KMS-11 (cell line): ENCODE measurements around the gene CRACR2A.

Source experiments
- H2AFZ ChIP-seq: fragments of 200-600 bp; sonication (generic); 2 replicates; pipeline ENCODE4 v1.6.1; 2016; ENCODE audit warnings: antibody characterized with exemption, mixed run types, low read depth
- H3K27ac ChIP-seq: fragments of 200-600 bp; sonication (generic); 2 replicates; pipeline ENCODE4 v1.6.1; 2016; ENCODE audit warnings: mild to moderate bottlenecking, mixed run types
- H3K27me3 ChIP-seq: fragments of 200-600 bp; sonication (generic); 2 replicates; pipeline ENCODE4 v1.6.1; 2017; ENCODE audit warnings: mild to moderate bottlenecking, low read depth, mixed run types, moderate library complexity; ENCODE audit not compliant: insufficient read depth
- H3K36me3 ChIP-seq: fragments of 200-600 bp; sonication (generic); 2 replicates; pipeline ENCODE4 v1.6.1; 2017; ENCODE audit warnings: mild to moderate bottlenecking, mixed run types; ENCODE audit not compliant: insufficient read depth
- H3K4me1 ChIP-seq: fragments of 200-600 bp; sonication (generic); 2 replicates; pipeline ENCODE4 v1.6.1; 2016; ENCODE audit warnings: mild to moderate bottlenecking, low read depth, mixed run types; ENCODE audit not compliant: poor library complexity, severe bottlenecking
- H3K4me2 ChIP-seq: fragments of 200-600 bp; sonication (generic); 2 replicates; pipeline ENCODE4 v1.7.0; 2016; ENCODE audit warnings: mild to moderate bottlenecking, mixed run types
- H3K4me3 ChIP-seq: fragments of 200-600 bp; sonication (generic); IDR thresholded peaks from 2 replicates; pipeline ENCODE4 v1.6.1; 2017; ENCODE audit warnings: low read depth, low read length, mixed read lengths; ENCODE audit not compliant: insufficient read depth
- H3K79me2 ChIP-seq: fragments of 200-600 bp; sonication (generic); 2 replicates; pipeline ENCODE4 v1.6.1; 2016; ENCODE audit warnings: low read depth, mixed run types; ENCODE audit not compliant: insufficient read depth
- H3K9ac ChIP-seq: fragments of 200-600 bp; sonication (generic); 2 replicates; pipeline ENCODE4 v1.6.1; 2016; ENCODE audit warnings: mild to moderate bottlenecking, mixed run types
- H4K20me1 ChIP-seq: fragments of 200-600 bp; sonication (generic); 2 replicates; pipeline ENCODE4 v1.6.1; 2016; ENCODE audit warnings: mild to moderate bottlenecking, mixed run types; ENCODE audit not compliant: insufficient read depth
- TF ChIP-seq, protein P1 (sequence below): fragments of 200-600 bp; sonication (generic); conservative IDR thresholded peaks from 2 replicates; pipeline ENCODE4 v1.6.1; 2017; ENCODE audit warnings: low read depth, mild to moderate bottlenecking, antibody characterized with exemption, low read length, moderate library complexity, mixed read lengths

The CRACR2A gene

DNA sequence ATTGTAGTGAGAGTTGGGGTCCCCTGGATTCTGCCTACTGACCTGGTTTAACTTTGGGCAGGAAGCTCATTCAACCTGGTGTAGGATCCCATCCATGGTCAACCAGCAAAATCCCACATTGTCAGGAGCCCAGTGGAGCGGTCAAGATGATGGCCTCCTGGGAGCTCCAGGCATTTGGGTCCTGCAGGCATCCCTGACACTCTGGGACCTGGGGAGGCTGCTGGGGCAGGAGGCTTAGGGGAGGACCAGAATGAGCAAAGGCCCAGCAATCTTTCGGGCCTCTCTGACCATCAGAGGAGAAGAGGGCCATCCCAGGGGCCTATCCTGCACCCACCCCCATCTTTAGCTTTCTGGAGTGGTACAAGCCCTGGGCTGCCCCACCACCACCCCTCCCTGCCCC, 157.9 kb downstream of the CRACR2A start:
- TF ChIP-seq, protein P1, sequence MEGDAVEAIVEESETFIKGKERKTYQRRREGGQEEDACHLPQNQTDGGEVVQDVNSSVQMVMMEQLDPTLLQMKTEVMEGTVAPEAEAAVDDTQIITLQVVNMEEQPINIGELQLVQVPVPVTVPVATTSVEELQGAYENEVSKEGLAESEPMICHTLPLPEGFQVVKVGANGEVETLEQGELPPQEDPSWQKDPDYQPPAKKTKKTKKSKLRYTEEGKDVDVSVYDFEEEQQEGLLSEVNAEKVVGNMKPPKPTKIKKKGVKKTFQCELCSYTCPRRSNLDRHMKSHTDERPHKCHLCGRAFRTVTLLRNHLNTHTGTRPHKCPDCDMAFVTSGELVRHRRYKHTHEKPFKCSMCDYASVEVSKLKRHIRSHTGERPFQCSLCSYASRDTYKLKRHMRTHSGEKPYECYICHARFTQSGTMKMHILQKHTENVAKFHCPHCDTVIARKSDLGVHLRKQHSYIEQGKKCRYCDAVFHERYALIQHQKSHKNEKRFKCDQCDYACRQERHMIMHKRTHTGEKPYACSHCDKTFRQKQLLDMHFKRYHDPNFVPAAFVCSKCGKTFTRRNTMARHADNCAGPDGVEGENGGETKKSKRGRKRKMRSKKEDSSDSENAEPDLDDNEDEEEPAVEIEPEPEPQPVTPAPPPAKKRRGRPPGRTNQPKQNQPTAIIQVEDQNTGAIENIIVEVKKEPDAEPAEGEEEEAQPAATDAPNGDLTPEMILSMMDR, result no peak
- no peaks in the 10 kb centered on the region for H3K79me2 ChIP-seq
- H3K27ac ChIP-seq, result no peak overlapping the region
- H4K20me1 ChIP-seq, result no peaks in the 10 kb centered on the region
- H2AFZ ChIP-seq, result no peak overlapping the region
- H3K4me1 ChIP-seq, result no peaks in the 10 kb centered on the region
- H3K9ac ChIP-seq, result no peak overlapping the region
- H3K27me3 ChIP-seq, result no peaks in the 10 kb centered on the region
- H3K4me3 ChIP-seq, result no peak overlapping the region
- H3K4me2 ChIP-seq, result no peak overlapping the region
- no peaks in the 10 kb centered on the region for H3K36me3 ChIP-seq

DNA sequence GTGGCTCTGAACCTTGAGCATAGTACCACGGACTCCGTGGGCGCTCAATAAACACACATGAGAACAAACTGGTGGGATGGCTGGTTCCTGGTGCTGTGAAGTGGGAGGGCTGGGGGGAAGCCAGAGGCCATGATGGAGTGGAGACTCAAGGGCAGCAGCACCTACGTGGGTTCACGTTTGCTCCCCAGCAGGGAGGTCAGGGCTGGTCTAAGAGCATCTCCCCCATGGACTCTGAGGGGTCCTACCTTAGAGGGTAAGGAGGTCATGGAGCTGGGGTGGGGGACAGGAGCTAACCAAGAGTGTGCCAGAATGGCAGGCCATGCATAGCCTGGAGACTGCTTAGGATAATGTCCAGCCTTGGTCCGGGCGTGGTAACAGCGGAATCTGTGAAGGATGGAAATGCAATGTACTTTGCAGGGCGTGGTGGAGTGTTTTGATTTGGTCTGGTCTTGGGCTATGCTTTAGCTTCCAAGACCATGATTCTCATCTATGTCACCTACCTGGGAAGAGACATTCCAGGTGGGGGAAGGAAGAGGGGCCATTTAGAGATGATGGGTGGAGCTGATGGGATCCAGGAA, 158.9 kb downstream of the CRACR2A start:
- Histone ChIP-seq H3K27me3 (no peaks in the 10 kb centered on the region), H2AFZ (no peak overlapping the region)
- TF ChIP-seq, protein P1, result no peak

GRCh38 chr12:3592856-3593625, 159.9 kb downstream of the CRACR2A start:
- no peaks in the 10 kb centered on the region for H4K20me1 ChIP-seq
- no peak overlapping the region for H2AFZ ChIP-seq
- TF ChIP-seq, protein P1, result no peak
- no peaks in the 10 kb centered on the region for H3K79me2 ChIP-seq
- H3K27me3 ChIP-seq, result no peaks in the 10 kb centered on the region
- no peaks in the 10 kb centered on the region for H3K36me3 ChIP-seq
- H3K4me2 ChIP-seq, result no peak overlapping the region
- H3K27ac ChIP-seq, result no peak overlapping the region
- H3K4me1 ChIP-seq, result no peaks in the 10 kb centered on the region
- H3K4me3 ChIP-seq, result no peak overlapping the region
- no peak overlapping the region for H3K9ac ChIP-seq

More for the DNA sequence above, 158.9 kb downstream of the CRACR2A start:
- H3K4me1 ChIP-seq, result no peaks in the 10 kb centered on the region
- H4K20me1 ChIP-seq, result no peaks in the 10 kb centered on the region
- H3K4me2 ChIP-seq, result no peak overlapping the region
- no peaks in the 10 kb centered on the region for H3K36me3 ChIP-seq
- no peak overlapping the region for H3K9ac ChIP-seq
- no peak overlapping the region for H3K27ac ChIP-seq
- H3K79me2 ChIP-seq, result no peaks in the 10 kb centered on the region
- H3K4me3 ChIP-seq, result no peak overlapping the region

- no peak overlapping the region for H3K9ac ChIP-seq
Measured at GRCh38 chr12:3589745-3590144, 163.2 kb downstream of the CRACR2A start.

More at GRCh38 chr12:3589745-3590144, 163.2 kb downstream of the CRACR2A start:
- H3K36me3 ChIP-seq, result no peaks in the 10 kb centered on the region
- H3K27ac ChIP-seq, result no peak overlapping the region
- H3K4me1 ChIP-seq, result no peaks in the 10 kb centered on the region
- H3K4me3 ChIP-seq, result no peak overlapping the region
- H2AFZ ChIP-seq, result no peak overlapping the region
- TF ChIP-seq, protein P1, result no peak
- no peaks in the 10 kb centered on the region for H4K20me1 ChIP-seq
- H3K79me2 ChIP-seq, result no peaks in the 10 kb centered on the region
- H3K4me2 ChIP-seq, result no peak overlapping the region
- no peaks in the 10 kb centered on the region for H3K27me3 ChIP-seq
